Pericardium fibroblast (primary cell): Measurements from ENCODE around the gene ZBED1. TPM values are rescaled to one million over a fixed set of nuclear protein-coding genes. Genes with fewer than 3 reads are reported as not detected.

Experiments used
- total RNA-seq: library from RNA; depleted of rRNA; stranded (reverse); fragments of >200 nt; gene quantifications from 2 replicates; pipeline ENCODE4 v1.2.3, GENCODE V29; 2015

The ZBED1 gene
- total RNA-seq = 30.0 and 37.3 TPM in 2 replicates

DNA sequence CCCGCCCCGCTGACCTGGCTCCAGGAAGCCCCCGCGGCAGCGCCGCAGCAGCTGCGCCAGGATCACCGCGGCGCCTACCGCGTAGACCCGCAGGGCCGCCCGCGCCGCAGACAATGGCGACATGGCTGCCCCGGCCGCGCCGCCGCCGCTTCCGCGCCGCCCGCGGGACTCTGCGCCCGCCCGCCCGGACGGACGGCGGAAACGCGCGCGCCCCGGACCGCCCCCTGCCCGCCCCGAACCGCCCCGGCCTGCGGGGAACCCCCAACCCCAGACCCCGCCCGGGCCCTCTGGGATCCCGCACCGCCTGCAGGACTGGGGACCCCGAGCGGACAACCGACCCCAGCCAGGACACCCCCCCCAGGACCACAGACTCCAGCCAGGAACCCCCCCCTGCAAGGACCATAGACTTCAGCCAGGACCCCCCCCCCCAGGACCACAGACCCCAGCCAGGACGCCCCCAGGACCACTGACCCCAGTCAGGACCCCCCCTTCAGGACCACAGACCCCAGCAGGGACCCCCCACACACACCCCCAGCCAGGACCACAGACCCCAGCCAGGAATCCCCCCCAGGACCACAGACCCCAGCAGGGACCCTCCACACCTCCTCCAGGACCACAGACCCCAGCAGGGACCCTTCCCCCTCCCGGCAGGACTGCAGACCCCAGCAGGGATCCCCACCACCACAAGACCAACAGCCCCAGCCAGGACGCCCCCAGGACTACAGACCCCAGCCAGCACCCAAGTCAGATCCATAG lies at the start of gene ZBED1, which contains the start of gene DHRSX:
TSS of gene ZBED1 (minus strand) at position 174 of the 756 bp plus-strand sequence. CDS start 10,257 bp downstream, outside the sequence.
TSS of gene DHRSX (minus strand) at position 174 of the 756 bp plus-strand sequence. CDS start at position 123, 51 bp downstream.

Other genes with a start within 250 kb of the ZBED1 start
- gene DHRSX, start within 50 bp of the ZBED1 start, total RNA-seq = 20.5 and 20.6 TPM in 2 replicates
- gene CD99, start 190.3 kb upstream of the ZBED1 start, total RNA-seq = 350 and 661 TPM in 2 replicates